NB4 (cell line): Measurements from ENCODE around the gene PPP4C.
"Not testable (repeated sequence)": the region's sequence is repeated elsewhere in the genome, so short reads cannot be mapped to it uniquely, and the experiment has no call there.

Experiments used
- DNase-seq: peaks from one replicate; pipeline ENCODE4 v3.0.0; 2010; ENCODE audit warnings: low read depth
- H3K4me3 ChIP-seq: one replicate; pipeline ENCODE4 v1.5.1; 2011; ENCODE audit warnings: mild to moderate bottlenecking, low read depth, low read length, moderate library complexity
- CTCF ChIP-seq: IDR thresholded peaks from one replicate; pipeline ENCODE4 v1.5.1; 2012; ENCODE audit warnings: low read depth, low read length
- MAX ChIP-seq: IDR thresholded peaks from 2 replicates; pipeline ENCODE4 v1.6.1; 2011; ENCODE audit warnings: low read depth, low read length
- MYC ChIP-seq: IDR thresholded peaks from 2 replicates; pipeline ENCODE4 v1.6.1; 2011; ENCODE audit warnings: low read depth, low read length
- POLR2A ChIP-seq: IDR thresholded peaks from 2 replicates; pipeline ENCODE4 v1.6.1; 2011; ENCODE audit warnings: mild to moderate bottlenecking; ENCODE audit not compliant: insufficient read length; ENCODE audit errors: extremely low read depth

The PPP4C gene

GRCh38 chr16:30114411-30114810 lies 38.6 kb downstream of the PPP4C start:
- no peak for DNase-seq
- TF ChIP-seq CTCF, result no peak
- H3K4me3 ChIP-seq, result no peak overlapping the region

GRCh38 chr16:30114833-30115232 lies 39.0 kb downstream of the PPP4C start:
- H3K4me3 ChIP-seq, DNase-seq: not testable (repeated sequence)

GRCh38 chr16:30115238-30115637 lies 39.4 kb downstream of the PPP4C start:
- no peak for DNase-seq
- TF ChIP-seq MAX (no peak), CTCF (no peak), POLR2A (no peak), MYC (no peak)

GRCh38 chr16:30116291-30117207 lies 40.8 kb downstream of the PPP4C start:
- TF ChIP-seq POLR2A (no peak), MYC (no peak)
- no peak for DNase-seq

More at GRCh38 chr16:30115238-30115637, 39.4 kb downstream of the PPP4C start:
- H3K4me3 ChIP-seq, result no peak overlapping the region

GRCh38 chr16:30117768-30118167 lies 42.0 kb downstream of the PPP4C start:
- no peak for DNase-seq
- no peak overlapping the region for H3K4me3 ChIP-seq
- TF ChIP-seq POLR2A (no peak), MYC (no peak), CTCF (no peak), MAX (no peak)

More at GRCh38 chr16:30116291-30117207, 40.8 kb downstream of the PPP4C start:
- no peak overlapping the region for H3K4me3 ChIP-seq

GRCh38 chr16:30119428-30119827 lies 43.6 kb downstream of the PPP4C start:
- no peak for TF ChIP-seq MAX
- no peak for TF ChIP-seq CTCF
- no peak for TF ChIP-seq POLR2A
- TF ChIP-seq MYC, result no peak
- H3K4me3 ChIP-seq, result no peak overlapping the region
- DNase-seq, result no peak
